Lower leg skin (tissue), 3 donors: ENCODE measurements around the gene TMEM130.

Source experiments
- CTCF ChIP-seq, 3 donors: fragments of 450-650 bp; IDR thresholded peaks; one replicate each; pipeline ENCODE4 v1.5.1; 2016; ENCODE audit warnings: antibody characterized with exemption in 3 of 3, mild to moderate bottlenecking in 3 of 3, moderate library complexity in 2 of 3
- POLR2A ChIP-seq, 2 donors: fragments of 450-650 bp; IDR thresholded peaks; one replicate each; pipeline ENCODE4 v1.6.1; 2016 to 2017; ENCODE audit warnings: antibody characterized with exemption in 2 of 2, mild to moderate bottlenecking in 1 of 2, moderate library complexity in 1 of 2

- TF ChIP-seq CTCF (IDR thresholded peaks at IDR 0.05) (no peak), POLR2A (IDR thresholded peaks at IDR 0.05) (no peak)
Measured at GRCh38 chr7:98879198-98879978, 9.6 kb upstream of the TMEM130 start.
